SK-N-DZ (cell line): ENCODE results near the gene NAV3.
A peak's percentile ranks its signal among the peaks of the same experiment; 100 is the strongest.

Experiments used
- DNase-seq: peaks from one replicate; pipeline ENCODE4 v3.0.0-alpha.2; 2015; ENCODE audit warnings: low spot score

Gene NAV3

GRCh38 chr12:77928078-77928477, 97.4 kb downstream of the NAV3 start:
- DNase-seq: no peak

- DNase-seq: no peak
These were observed 101.5 kb downstream of the NAV3 start for GRCh38 chr12:77932216-77932615.

- no peak for DNase-seq
These were observed 107.6 kb downstream of the NAV3 start for GRCh38 chr12:77938301-77938700.

GRCh38 chr12:77940011-77940423, 109.3 kb downstream of the NAV3 start:
- DNase-seq: no peak

GRCh38 chr12:77940567-77940966, 109.9 kb downstream of the NAV3 start:
- no peak for DNase-seq

GRCh38 chr12:77941401-77941800, 110.7 kb downstream of the NAV3 start:
- DNase-seq: no peak

- DNase-seq: no peak
These were observed 112.8 kb downstream of the NAV3 start for GRCh38 chr12:77943466-77943865.

- DNase-seq: no peak
These were observed 115.9 kb downstream of the NAV3 start for GRCh38 chr12:77946541-77947061.

GRCh38 chr12:77947330-77947729, 116.6 kb downstream of the NAV3 start:
- DNase-seq: no peak

GRCh38 chr12:77947746-77948145, 117.1 kb downstream of the NAV3 start:
- no peak for DNase-seq

GRCh38 chr12:77949943-77950342, 119.2 kb downstream of the NAV3 start:
- DNase-seq: no peak

- DNase-seq: no peak
These were observed 123.0 kb downstream of the NAV3 start for GRCh38 chr12:77953528-77954205.

- DNase-seq: no peak
These were observed 123.5 kb downstream of the NAV3 start for GRCh38 chr12:77954206-77954555.

- no peak for DNase-seq
These were observed 126.4 kb downstream of the NAV3 start for GRCh38 chr12:77957062-77957461.

GRCh38 chr12:77963576-77964178, 133.0 kb downstream of the NAV3 start:
- DNase-seq: no peak

GRCh38 chr12:77965790-77966189, 135.1 kb downstream of the NAV3 start:
- no peak for DNase-seq

GRCh38 chr12:77968021-77968420, 137.3 kb downstream of the NAV3 start:
- DNase-seq: no peak

- no peak for DNase-seq
These were observed 137.9 kb downstream of the NAV3 start for GRCh38 chr12:77968571-77968970.

GRCh38 chr12:77973579-77973978, 142.9 kb downstream of the NAV3 start:
- DNase-seq: no peak

GRCh38 chr12:77974645-77975044, 144.0 kb downstream of the NAV3 start:
- DNase-seq: no peak

GRCh38 chr12:77979597-77980250, 149.0 kb downstream of the NAV3 start:
- peak; percentile 21 for DNase-seq

- DNase-seq: peak; percentile 28
These were observed 150.1 kb downstream of the NAV3 start for GRCh38 chr12:77980782-77981181.

GRCh38 chr12:77983859-77984258, 153.2 kb downstream of the NAV3 start:
- no peak for DNase-seq
